NCI-H2029 (cell line): ENCODE data around the gene NFXL1.
"Not testable (repeated sequence)": the region's sequence is repeated elsewhere in the genome, so short reads cannot be mapped to it uniquely, and the experiment has no call there.

Source experiments
- DNase-seq: peaks from one replicate; lab custom pipeline; 2025; lab: John Stamatoyannopoulos, UW

Gene NFXL1

DNA sequence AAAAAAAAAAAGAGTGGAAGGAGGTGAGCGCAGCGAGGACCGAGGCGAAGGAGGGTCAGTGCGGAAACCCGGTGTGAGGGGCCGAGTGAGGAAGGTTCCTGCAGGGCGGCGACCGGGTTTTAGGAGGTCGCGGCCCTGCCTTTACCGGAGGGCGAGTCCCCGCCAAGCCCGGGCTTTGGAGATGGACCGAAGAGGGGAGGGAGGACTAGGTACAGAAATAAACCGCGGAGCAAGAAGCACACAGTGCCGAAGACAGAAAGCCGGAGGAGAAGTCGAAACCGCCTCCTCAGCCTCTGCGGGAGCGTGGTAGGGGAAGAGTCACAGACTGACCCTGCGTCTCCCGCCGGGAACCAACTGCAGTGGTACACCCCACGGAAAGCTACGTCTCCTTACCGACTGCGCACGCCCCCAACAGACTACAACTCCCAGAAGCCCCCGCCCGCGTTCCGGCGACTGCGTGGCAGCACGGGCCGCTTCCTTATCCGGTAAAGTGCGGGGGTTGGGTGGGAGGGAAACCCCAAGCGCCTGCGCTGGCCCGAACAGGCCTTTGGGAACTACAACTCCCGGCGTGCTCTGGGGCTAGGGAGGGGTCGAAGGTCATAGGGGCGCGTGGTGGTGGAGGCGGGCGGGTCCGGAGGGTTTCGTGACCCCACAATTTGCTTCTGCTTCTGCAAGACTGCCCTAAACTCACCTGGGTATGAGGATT lies at the start of gene NFXL1:
TSS of gene NFXL1 (minus strand) at position 364 of the 706 bp plus-strand sequence. CDS start 380 bp downstream, outside the sequence.
- peak; percentile 97 for DNase-seq

DNA sequence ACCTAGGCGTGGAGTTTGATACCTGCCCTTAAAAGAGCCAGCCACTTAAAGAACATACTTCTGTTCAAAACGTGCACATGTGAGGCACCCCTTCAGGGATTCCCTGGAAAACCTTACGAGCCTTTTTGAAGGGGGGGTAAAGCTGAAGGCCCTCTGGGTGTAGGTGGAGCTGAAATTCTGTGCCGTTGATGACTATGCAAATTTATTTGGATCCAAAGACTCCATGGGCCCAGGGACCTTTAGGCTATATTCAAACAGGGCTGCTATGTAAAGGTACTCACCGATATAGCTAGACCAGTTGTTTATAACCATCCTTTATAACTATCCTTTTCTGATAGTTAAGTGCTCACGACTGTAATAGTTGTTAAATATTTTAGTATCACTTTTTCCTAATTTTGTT lies 40.3 kb upstream of the NFXL1 start:
- DNase-seq = no peak

DNA sequence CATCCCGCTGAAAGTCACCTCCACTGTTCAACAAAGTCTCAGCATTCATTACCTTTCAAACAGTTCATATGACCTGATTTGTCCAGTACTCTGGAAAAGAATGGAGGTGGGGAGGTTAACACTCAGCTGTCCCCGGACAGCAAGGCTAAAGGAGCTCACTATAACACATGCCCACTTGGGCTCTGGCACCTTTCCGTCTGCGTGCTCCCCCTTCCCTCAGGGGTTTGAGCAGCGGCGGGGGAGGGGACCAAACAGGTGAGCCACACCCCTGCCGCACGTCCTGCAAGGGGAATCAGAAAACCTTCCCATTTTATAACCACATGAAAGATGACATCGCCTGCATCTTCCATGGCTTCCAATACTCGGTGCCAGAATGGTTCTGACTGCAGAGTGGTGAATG lies 39.9 kb upstream of the NFXL1 start:
- DNase-seq = no peak

DNA sequence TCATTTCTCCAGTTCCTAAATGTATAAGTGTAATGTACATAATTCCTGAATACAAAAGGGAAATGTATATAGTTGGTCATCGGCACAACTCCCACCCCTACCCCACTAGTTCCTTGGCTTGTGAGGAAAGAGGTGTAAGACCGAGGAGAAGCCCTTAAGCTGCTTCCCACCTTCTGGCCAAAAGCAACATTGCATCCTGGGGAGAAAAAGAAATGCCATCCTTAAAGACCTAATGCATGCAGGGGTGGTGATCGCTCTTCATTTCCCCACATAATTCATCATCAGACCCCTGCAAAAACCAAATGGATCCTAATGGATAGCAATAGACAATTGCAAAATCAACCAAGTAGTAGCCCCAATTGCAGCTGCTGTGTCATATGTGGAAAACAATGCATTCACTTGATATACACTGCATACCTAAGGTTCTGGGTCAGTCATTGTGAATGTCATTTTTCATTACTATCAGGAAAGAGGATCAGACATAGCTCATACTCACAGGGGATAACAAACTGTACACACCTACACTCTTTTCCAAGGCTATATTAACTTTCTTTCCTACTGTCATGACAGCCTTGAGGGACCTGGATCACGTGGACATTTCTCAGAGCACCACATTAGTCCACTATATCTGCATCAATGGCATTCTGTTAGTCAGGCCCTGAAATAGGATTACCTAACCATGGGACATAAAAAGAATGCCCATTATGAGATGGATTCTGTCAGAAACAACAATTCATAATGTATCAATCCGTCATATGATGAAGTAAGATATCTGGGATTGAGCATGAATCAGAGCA lies 31.7 kb upstream of the NFXL1 start:
- no peak for DNase-seq

DNA sequence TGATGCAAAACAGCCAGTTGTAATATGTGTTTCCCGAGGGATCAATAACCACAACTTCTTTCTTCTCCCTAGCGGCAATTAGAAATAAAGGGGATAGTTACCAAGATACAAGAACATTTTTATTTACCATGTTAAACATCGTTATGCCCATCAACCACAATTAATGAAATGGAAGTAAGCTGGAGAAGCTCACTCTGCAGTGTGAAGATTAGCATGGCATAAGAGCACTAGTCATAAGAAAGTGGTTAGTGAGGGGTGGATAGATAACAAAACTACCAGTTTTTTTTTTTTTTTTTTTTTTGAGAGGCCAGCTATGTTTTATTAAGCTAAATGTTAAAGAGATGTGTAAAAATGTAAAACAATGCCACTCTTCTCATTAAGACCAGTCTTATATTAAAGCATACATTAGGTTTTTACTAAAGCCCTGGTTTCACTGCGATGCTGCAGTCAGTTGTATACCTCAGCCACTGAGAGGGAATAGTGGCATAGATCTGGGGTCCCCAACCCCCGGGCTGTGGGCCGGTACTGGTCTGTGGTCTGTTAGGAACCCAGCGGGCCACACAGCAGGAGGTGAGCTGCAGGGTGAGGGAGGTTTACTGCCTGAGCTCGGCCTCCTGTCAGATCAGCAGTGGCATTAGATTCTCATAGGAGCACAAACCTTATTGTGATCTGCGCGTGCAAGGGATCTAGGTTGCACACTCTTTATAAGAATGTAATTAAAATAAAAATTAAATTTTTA lies 27.9 kb upstream of the NFXL1 start:
- DNase-seq = no peak

GRCh38 chr4:47939456-47939855 lies 25.1 kb upstream of the NFXL1 start:
- no peak for DNase-seq

GRCh38 chr4:47936336-47936735 lies 22.0 kb upstream of the NFXL1 start:
- DNase-seq = no peak

GRCh38 chr4:47933840-47934239 lies 19.5 kb upstream of the NFXL1 start:
- DNase-seq = peak; percentile 5

GRCh38 chr4:47930971-47931804 lies 16.8 kb upstream of the NFXL1 start:
- DNase-seq = peak; percentile 7

- DNase-seq = no peak
Observed at GRCh38 chr4:47929682-47930201, 15.4 kb upstream of the NFXL1 start.

GRCh38 chr4:47926667-47927258 lies 12.4 kb upstream of the NFXL1 start:
- peak; percentile 35 for DNase-seq

GRCh38 chr4:47923261-47923608 lies 8.9 kb upstream of the NFXL1 start:
- DNase-seq = not testable (repeated sequence)

GRCh38 chr4:47922436-47923260 lies 8.3 kb upstream of the NFXL1 start:
- DNase-seq = not testable (repeated sequence)

DNA sequence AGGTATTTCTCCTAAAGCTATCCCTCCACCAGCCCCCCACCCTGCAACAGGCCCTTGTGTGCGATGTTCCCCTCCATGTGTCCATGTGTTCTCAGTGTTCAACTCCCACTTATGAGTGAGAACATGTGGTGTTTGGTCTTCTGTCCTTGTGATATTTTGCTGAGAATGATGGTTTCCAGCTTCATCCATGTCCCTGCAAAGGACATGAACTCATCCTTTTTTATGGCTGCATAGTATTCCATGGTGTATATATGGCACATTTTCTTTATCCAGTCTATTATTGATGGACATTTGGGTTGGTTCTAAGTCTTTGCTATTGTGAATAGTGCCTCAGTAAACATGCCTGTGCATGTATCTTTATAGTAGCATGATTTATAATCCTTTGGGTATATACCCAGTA lies 2.8 kb upstream of the NFXL1 start:
- DNase-seq = not testable (repeated sequence)

DNA sequence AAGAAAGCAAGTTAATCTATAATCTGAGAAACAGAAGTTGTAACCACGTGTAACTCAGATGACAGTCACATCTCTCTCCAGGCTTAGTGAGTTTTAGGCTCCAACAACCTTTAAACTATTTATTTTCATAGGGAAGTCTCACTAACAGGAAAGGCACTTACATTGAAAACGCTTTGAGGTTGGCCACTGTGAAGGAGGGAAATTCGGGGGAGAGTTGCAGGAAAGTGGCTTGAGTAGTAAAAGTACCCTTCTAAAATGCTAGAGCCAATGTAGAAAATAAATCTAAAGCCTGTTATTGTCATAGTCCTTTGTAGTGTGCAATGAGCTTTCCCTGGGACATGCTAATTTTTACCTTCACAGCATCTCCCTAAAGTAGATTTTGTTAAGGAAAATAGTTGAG lies 995 bp upstream of the NFXL1 start:
- no peak for DNase-seq

- no peak for DNase-seq
Observed at GRCh38 chr4:47914926-47915237, 499 bp upstream of the NFXL1 start.

DNA sequence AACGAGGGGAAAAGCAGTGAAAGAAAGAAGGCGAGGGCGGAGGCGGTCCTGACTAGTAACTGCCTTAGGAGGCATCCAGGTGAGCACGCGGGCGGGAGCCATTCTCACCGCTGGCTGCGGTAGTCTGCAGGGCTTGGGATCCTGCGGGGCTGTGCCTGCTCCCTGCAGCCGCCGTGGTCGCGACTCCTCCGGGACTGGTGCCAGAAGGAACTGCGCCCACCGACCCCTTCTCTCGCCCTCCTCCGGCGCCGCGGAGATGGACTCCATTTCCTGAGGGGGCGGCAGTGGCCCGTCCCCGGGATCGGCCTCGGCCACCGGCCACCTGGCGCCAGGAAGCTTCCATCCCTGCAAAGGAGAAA lies 543 bp downstream of the NFXL1 start:
- DNase-seq = peak; percentile 24

DNA sequence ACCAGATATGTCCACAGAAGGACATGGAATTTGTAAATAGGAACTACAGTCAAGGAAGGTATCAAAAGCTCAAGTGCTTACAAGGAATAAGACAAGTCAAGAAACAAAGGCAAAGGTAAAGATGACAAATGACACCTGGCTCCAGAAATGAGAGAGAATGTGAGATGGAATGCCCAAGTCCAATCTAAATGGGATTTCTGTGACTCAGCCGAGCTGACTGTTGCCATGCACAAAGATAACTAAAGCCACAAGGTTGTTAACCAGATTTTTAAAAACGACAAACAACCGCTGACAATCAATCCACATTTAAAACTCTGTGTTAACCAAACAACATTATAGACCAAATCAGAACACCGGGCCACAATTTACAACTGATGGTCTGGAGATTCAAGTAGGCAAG lies 1.1 kb downstream of the NFXL1 start:
- DNase-seq = no peak

GRCh38 chr4:47907089-47907646 lies 7.2 kb downstream of the NFXL1 start:
- no peak for DNase-seq

GRCh38 chr4:47899639-47900038 lies 14.7 kb downstream of the NFXL1 start:
- DNase-seq = no peak
